Spleen (tissue), 11 donors: ENCODE data around the gene OBSCN. TPM values are rescaled to one million over a fixed set of nuclear protein-coding genes. Genes with fewer than 3 reads are reported as not detected.
A peak's percentile ranks its signal among the peaks of the same experiment; 100 is the strongest.

Experiments
- DNase-seq: peaks from one replicate; pipeline ENCODE4 v3.0.0-alpha.2; 2020
- H3K27ac ChIP-seq, 8 donors: fragments of 200-600 bp; sonication (generic) in 7 of 8; 1 replicate in 4 of 8; 2 replicates in 4 of 8; pipeline versions ENCODE4 v1.5.0 to v1.8.0; 2016 to 2021; ENCODE audit warnings: inconsistent platforms in 4 of 8, mild to moderate bottlenecking in 4 of 8, moderate library complexity in 1 of 8
- H3K27me3 ChIP-seq, 7 donors: fragments of 200-600 bp; sonication (generic) in 6 of 7; replicated peaks in 1 of 7; 1 replicate in 4 of 7; 2 replicates in 3 of 7; pipeline versions ENCODE4 v1.5.0 to v1.8.0; 2016 to 2021; ENCODE audit warnings: inconsistent platforms in 3 of 7, mild to moderate bottlenecking in 1 of 7
- H3K36me3 ChIP-seq, 6 donors: fragments of 200-600 bp; sonication (generic) in 5 of 6; 1 replicate in 4 of 6; 2 replicates in 2 of 6; pipeline versions ENCODE4 v1.5.0 to v1.8.0; 2016 to 2021; ENCODE audit warnings: inconsistent platforms in 2 of 6
- H3K4me1 ChIP-seq, 6 donors: fragments of 200-600 bp; sonication (generic) in 5 of 6; 1 replicate in 3 of 6; 2 replicates in 3 of 6; pipeline versions ENCODE4 v1.5.0 to v1.8.0; 2016 to 2021; ENCODE audit warnings: inconsistent platforms in 3 of 6
- H3K4me3 ChIP-seq, 8 donors: fragments of 200-600 bp; sonication (generic) in 7 of 8; 1 replicate in 4 of 8; 2 replicates in 4 of 8; pipeline versions ENCODE4 v1.5.0 to v1.8.0; 2016 to 2021; ENCODE audit warnings: inconsistent platforms in 4 of 8, mild to moderate bottlenecking in 4 of 8, moderate library complexity in 2 of 8
- H3K9me3 ChIP-seq, 8 donors: fragments of 200-600 bp; sonication (generic) in 7 of 8; 1 replicate in 4 of 8; 2 replicates in 4 of 8; pipeline versions ENCODE4 v1.5.0 to v1.8.0; 2016 to 2021; ENCODE audit warnings: inconsistent platforms in 4 of 8
- CTCF ChIP-seq, 11 experiments: fragments of 200-600 bp in 7 of 11; fragments of 450-650 bp in 4 of 11; sonication (generic) in 4 of 11; IDR thresholded peaks in 8 of 11; conservative IDR thresholded peaks in 3 of 11; 1 replicate in 7 of 11; 2 replicates in 4 of 11; pipeline versions ENCODE4 v1.4.0 to v1.8.0; 2016 to 2021; ENCODE audit warnings: antibody characterized with exemption in 11 of 11, inconsistent platforms in 4 of 11, mild to moderate bottlenecking in 1 of 11
- POLR2A ChIP-seq, 3 donors: fragments of 450-650 bp; IDR thresholded peaks; one replicate each; pipeline ENCODE4 v1.5.1; 2017; ENCODE audit warnings: antibody characterized with exemption in 3 of 3, mild to moderate bottlenecking in 1 of 3
- POLR2AphosphoS5 ChIP-seq, 3 donors: sonication (generic); formaldehyde crosslinking; IDR thresholded peaks; one replicate each; pipeline ENCODE4 v1.5.1; 2017; ENCODE audit warnings: antibody characterized with exemption in 3 of 3
- WGBS, 5 donors: extraction: QIAGEN DNeasy Blood & Tissue Kit in 3 of 5; methylation state at CpG; one replicate each; pipeline versions ENCODE4 v1.1.5 to v1.1.7; 2013 to 2018; 5-methylcytosine and 5-hydroxymethylcytosine counted together
- intact Hi-C: fragments of 100-400 bp; cut with DNase I; formaldehyde crosslinking; loops from one replicate; pipeline ENCODE4 v1.15.0; 2023; ENCODE audit warnings: low total_unique reads
- polyA plus RNA-seq, 3 donors: library from polyadenylated mRNA; stranded (reverse); fragments of 200-250 nt; gene quantifications; one replicate each; pipeline ENCODE4 v1.2.1, GENCODE V29; 2013
- total RNA-seq, 7 donors: library from RNA; depleted of rRNA in 3 of 7; stranded (reverse); fragments of >200 nt in 3 of 7; fragmentation: NEBNext Ultra II Directional in 4 of 7; extraction: Animal tissue kit (Norgen Biotek cat#: 25700) in 4 of 7; gene quantifications; one replicate each; pipeline versions ENCODE4 v1.1.0 to v1.2.1, GENCODE V29; 2016 to 2021
- donor health status: healthy with polysubstance abuse.
- donor health status: DM: no; HTN: no; CAD: no; lungs with moderate emphysema.
- donor health status: DM: no; HTN: no; CAD: no.
- donor health status: Bipolar disorder and iron deficiency.
- donor health status: healthy.
- donor health status: DM: no; HTN: no; CAD: no.
- donor health status: DM: yes; HTN: yes; CAD: no.

OBSCN gene
- total and polyA plus RNA-seq, 10 donors, result 12.6 to 71.7 (median 41.9) TPM

DNA sequence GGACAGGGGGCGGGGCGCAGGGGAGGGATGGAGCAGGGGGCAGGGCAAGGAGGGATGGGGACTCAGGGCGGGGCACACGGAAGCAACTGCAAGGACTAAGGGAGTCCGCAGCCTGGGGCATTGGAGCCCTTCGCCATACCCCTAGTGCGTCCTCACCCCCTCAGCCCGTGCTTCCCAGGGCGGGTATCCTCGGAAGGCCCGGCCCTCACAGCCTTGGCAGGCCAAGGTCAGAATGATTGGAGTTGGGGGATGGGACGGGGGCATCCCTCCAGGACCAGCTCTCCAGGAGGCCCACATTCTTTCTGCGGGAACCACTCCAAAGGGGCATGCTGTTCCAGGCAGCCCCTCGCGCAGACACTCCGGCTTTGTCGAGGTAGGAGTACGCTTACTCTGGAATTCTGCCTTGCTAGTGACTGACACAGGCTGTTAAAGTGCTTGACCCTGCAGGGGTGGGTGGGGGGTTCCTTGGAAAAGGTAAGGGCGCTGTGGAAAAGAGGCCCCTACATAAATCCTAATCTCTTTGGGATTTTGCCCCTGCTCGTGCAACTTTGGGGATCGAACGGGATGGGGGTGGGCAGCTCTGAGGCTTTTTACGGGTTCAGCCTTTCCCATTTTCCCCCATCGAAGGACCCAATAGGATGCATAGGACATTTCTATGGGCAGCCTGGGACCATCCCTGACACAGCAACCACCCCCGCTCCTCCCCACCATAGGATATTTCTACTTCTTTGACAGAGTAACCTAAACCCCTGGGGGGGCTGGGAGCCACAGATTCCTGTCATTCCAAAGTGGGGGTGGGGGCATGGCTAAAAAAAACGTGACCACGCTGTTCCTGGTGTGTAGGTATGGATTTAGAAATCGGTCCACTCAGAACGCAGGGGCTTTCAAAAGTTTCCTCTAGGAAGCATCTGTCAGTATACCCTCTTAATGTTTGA lies 199.5 kb downstream of the OBSCN start:
- Histone ChIP-seq H3K27me3 (no peaks in the 10 kb centered on the region), H3K9me3 (no peaks in the 10 kb centered on the region), H3K27ac (peak overlapping the region; percentile 77 to 97 (median 94))

DNA sequence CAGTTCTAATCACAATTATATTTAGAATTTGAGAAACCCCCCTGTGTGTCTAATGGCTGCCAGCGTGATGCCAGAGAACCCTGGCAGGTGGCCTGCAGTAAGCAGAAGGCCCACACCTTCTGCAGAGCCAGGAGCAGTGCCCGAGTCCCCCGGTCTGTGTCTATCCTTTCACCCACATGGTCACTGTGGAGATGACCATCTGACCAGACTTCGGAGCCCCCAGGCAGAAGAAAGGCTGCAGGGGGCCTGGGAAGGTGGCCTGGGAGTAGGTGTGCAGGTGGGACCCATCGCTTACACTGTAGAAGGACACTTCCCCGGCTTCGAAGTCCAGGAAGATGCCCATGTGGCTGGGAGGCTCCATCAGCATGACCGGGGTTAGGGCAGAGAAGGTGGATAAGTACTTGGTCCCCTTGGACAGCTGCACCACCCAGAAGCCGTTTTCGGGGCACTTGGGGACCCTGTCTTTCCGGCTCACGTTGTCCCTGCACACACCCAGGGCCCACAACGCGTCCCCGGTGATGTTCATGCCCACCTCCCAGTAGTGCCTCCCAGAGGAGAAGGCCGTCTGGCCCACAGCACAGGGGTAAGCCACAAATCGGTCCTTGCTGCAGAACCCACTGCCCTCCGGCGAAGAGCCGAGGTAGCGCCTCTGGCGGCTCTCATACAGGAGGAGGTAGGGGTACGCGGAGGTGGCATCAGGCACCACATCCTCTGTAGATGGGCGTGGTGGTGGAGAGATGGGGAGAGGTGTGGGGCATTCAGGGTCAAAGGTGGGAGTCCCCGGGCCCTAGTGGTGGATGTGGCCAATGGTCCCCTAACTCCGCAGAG lies 200.4 kb downstream of the OBSCN start:
- Histone ChIP-seq H3K27me3 (no peaks in the 10 kb centered on the region), H3K36me3 (peaks cover 0 to 38% (median 2%) of the 10 kb centered on the region in 6 donors), H3K4me3 (peak overlapping the region in 3 of 8 donors; percentile 97 to 100 (median 99)), H3K4me1 (peaks cover 20 to 65% (median 50%) of the 10 kb centered on the region in 6 donors), H3K9me3 (no peaks in the 10 kb centered on the region), H3K27ac (peak overlapping the region in 2 of 8 donors; percentile 95 to 96)
- intact Hi-C loops, result no loop called here
- no peak for TF ChIP-seq POLR2AphosphoS5 (IDR thresholded peaks at IDR 0.05)
- no peak for TF ChIP-seq CTCF (IDR thresholded peaks at IDR 0.05 in 8 of 11, conservative IDR thresholded peaks at IDR 0.05 in 3 of 11)
- no peak for TF ChIP-seq POLR2A (IDR thresholded peaks at IDR 0.05)
- 93 to 97% (median 96%) methylated on average over 18 to 27 of the region's 27 CpGs for WGBS, 5 donors
- peak; percentile 81 for DNase-seq

More for the DNA sequence above, 199.5 kb downstream of the OBSCN start:
- DNase-seq, result peak; percentile 72
- Histone ChIP-seq H3K36me3 (peaks cover 0 to 47% (median 2%) of the 10 kb centered on the region in 6 donors), H3K4me3 (peak overlapping the region; percentile 91 to 100 (median 97)), H3K4me1 (peaks cover 20 to 74% (median 56%) of the 10 kb centered on the region in 6 donors)
- 30 to 39% (median 32%) methylated on average over 26 to 29 of the region's 29 CpGs for WGBS, 5 donors
- TF ChIP-seq POLR2AphosphoS5 (IDR thresholded peaks at IDR 0.05) (no peak), CTCF (IDR thresholded peaks at IDR 0.05 in 8 of 11, conservative IDR thresholded peaks at IDR 0.05 in 3 of 11) (no peak), POLR2A (IDR thresholded peaks at IDR 0.05) (no peak)
- intact Hi-C loops, result no loop called here

- Histone ChIP-seq H3K4me1 (peaks cover 18 to 56% (median 41%) of the 10 kb centered on the region in 6 donors), H3K4me3 (no peak overlapping the region), H3K36me3 (peaks cover 0 to 35% (median 2%) of the 10 kb centered on the region in 6 donors), H3K27me3 (no peaks in the 10 kb centered on the region), H3K9me3 (no peaks in the 10 kb centered on the region), H3K27ac (peak overlapping the region in 2 of 8 donors; percentile 54 to 55)
- WGBS, 5 donors, result 91 to 95% (median 94%) methylated on average over 13 to 19 of the region's 19 CpGs
- intact Hi-C loops, result no loop called here
- peak; percentile 69 for DNase-seq
- TF ChIP-seq CTCF (IDR thresholded peaks at IDR 0.05 in 8 of 11, conservative IDR thresholded peaks at IDR 0.05 in 3 of 11) (no peak), POLR2A (IDR thresholded peaks at IDR 0.05) (no peak), POLR2AphosphoS5 (IDR thresholded peaks at IDR 0.05) (no peak)
These were observed 201.3 kb downstream of the OBSCN start for GRCh38 chr1:228408869-228409805.
